CD4-positive, alpha-beta T cell treated with Interleukin-6 for 4 hours (primary cell): ENCODE results near the gene MLLT3.
A peak's percentile ranks its signal among the peaks of the same experiment; 100 is the strongest.

Experiments used
- DNase-seq: peaks from one replicate; pipeline ENCODE4 v3.0.0-alpha.2; 2020; ENCODE audit warnings: mixed read lengths

The MLLT3 gene

DNA sequence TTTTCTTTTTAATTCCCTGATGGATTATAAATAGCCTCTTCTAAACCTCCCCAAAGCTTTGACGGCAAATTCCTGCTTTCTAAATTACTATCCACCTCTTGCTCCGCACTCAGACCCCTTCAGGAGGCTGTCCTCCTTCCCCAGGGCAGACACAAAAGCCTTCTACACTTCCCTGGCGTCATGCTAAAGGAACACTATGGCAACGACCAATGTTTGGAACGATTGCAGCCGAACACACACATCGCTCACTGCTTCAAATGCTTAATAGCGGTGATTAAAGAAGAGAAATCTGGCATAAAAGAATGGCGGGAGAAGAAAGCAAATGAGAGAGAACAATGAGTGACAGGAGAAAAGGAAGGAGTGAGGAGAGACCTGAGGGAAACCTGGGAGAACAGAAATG lies 297.3 kb downstream of the MLLT3 start:
- DNase-seq, result no peak

GRCh38 chr9:20322212-20322611 lies 300.1 kb downstream of the MLLT3 start:
- DNase-seq, result no peak

GRCh38 chr9:20321423-20322082 lies 300.7 kb downstream of the MLLT3 start:
- peak; percentile 75 for DNase-seq

DNA sequence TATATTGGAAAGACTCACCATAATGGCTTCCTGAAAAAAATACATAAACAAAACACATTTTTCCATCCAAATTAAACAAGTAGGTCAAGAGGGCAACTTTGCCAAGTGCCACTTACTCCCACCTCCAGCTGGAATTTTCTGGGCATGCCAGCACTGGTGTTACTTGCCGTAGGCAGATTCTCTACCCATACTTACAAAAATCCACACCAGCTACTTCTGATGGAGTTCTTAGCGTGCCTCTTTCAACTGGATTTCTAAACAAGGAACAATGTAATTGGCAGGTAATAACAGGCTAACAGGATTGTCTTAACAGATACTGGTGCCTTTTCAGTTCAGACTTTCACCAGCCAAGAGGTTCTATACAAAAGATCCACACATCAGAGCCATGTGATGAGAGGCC lies 301.4 kb downstream of the MLLT3 start:
- no peak for DNase-seq

DNA sequence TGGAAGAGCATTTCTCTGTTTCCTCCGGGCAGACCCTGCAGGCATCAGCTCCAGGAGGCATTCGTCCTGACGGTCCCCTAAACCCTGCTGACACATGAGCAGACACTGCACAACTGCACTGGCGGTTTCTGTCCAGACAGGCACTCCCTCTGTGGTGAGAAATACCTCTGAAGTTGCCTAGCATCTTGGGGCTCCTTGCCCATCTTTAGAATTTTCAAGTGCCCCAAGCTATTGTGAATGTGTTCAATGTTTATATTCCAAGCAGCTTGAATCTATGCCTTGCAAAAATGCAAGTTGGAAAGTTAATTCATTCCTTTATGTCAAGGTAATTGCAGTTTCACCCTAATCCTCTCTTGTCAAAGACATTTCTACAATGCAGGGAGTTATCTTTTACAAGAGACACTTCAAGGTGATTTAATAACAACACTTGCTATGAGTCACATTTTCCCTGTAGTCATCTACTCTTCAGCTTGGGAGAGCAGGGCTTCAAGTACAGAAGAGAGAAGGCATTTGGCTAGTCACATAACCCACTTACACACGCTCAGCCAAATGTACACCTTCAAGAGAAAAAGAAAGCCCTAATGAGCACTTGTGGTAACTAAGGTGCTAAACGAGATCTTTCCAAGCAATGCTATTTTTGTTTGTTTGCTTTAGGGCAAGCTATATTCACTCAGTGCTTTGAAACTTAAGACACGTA lies 302.5 kb downstream of the MLLT3 start:
- DNase-seq, result peak; percentile 56

DNA sequence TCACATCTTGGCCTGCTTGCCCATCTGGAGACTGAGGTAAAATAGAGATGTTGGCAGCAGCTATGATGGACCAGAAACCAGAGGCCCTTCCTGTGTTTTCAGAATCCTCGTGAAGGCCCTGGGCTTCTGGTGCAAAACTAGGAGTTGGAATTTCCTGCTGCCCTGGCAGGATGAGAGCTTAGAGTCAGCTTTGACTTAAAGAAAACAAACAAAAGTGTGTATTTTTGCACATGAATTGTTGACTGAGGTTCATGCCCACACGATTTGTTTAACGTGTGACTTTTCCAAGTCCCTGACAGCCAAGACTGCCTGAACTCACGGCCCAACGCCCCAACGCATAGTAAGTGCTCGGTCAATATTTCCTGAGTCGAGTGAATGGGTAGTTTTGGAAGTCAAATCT lies 303.1 kb downstream of the MLLT3 start:
- DNase-seq, result no peak

DNA sequence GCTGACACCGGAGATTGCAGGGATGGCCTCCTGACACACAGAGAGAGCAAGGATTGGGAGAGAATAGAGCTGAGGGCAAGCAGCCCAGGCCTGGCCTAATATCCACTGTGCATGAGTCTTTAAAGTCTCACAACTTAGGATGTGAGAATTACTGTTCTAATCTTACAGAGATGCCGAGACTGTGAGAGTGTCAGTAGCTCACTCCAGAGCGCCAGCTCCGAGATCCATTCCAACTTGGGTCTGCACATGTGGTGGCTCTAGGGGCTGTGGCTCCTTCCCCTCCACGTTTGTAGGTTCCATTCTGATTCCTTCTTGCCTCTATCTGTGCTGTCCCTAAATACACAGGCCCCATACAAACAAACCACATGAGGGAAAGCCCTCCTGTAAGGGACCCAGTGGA lies 304.6 kb downstream of the MLLT3 start:
- DNase-seq, result no peak

DNA sequence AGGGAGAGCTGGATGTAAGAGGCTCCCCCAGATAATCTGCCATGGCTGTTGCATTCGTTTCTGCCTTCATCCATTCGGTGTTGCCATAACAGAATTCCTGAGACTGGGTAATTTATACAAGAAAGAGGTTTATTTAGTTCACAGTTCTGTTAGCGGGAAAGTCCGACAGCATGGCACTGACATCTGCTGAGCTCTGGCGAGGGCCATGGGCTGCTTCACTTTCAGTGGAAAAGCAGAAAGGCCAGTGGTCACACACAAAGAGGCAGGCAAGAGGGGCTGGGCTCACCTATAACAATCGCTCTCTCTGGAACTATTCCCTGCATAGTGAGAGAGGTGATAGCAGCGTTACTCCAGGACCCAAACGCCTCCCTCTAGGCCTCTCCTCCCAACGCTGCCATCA lies 305.9 kb downstream of the MLLT3 start:
- no peak for DNase-seq

GRCh38 chr9:20315677-20316076 lies 306.6 kb downstream of the MLLT3 start:
- DNase-seq, result peak; percentile 16

GRCh38 chr9:20314981-20315380 lies 307.3 kb downstream of the MLLT3 start:
- DNase-seq, result peak; percentile 27

DNA sequence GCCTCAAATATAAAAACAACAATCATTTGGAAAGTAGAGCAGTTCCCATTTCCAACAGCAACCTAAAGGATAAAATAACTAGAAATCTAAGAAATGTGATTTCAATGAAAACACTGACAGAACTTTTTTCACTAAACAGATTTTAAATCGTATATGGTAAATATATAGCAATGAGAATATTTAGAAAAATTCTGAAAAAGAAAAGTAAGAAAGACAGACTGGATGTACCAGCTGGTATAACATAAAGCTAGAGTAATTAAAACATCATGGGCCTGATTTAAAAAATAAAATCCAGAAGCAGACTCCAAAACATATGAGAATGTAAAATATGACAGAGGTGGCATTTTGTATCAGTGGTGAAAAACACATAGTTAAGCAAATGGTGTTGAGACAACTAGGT lies 308.9 kb downstream of the MLLT3 start:
- DNase-seq, result no peak

DNA sequence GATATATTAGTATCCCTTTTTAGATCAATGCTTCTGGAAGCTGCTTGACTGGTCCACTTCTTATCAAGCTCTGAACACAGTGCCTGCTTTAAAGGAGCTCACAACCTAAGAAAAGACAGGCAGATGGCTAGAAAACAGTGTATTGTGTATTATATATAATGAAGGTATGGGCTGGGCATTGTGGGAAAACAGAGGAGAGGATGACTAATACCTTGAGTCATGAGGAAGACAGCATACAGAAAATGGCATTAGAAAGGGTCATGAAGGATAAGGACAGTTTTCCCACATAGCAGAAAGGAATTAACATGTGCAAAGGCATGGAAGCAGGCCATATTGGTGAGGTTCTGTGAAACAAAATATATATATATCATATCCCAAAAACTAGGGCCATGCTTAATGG lies 309.6 kb downstream of the MLLT3 start:
- DNase-seq, result no peak

- no peak for DNase-seq
These were observed 312.3 kb downstream of the MLLT3 start for GRCh38 chr9:20310024-20310423.

- DNase-seq, result no peak
These were observed 313.2 kb downstream of the MLLT3 start for GRCh38 chr9:20309124-20309523.

GRCh38 chr9:20307621-20308020 lies 314.7 kb downstream of the MLLT3 start:
- DNase-seq, result no peak

GRCh38 chr9:20305452-20305851 lies 316.8 kb downstream of the MLLT3 start:
- DNase-seq, result no peak

DNA sequence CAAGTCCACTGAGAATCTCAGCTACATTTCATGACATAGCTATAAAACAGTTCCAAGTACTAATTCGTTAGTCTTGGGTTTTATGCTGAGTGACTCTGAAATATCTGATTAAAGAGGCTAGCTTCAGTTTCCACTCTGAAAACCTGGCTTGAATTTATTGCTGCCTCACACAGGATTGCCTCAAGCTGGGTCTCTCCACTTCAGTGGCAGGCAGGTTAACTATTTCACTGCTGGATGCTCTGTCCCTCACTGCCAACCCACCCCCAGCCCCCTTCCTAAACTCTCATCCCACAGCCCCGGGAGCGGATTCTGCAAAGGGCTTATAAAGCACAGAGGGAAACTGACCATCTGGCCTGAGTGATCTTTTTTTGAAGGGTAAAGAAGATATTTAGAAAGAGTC lies 318.3 kb downstream of the MLLT3 start:
- DNase-seq, result no peak

GRCh38 chr9:20303066-20303465 lies 319.2 kb downstream of the MLLT3 start:
- no peak for DNase-seq

GRCh38 chr9:20302197-20302596 lies 320.1 kb downstream of the MLLT3 start:
- no peak for DNase-seq

GRCh38 chr9:20300430-20301115 lies 321.7 kb downstream of the MLLT3 start:
- no peak for DNase-seq

GRCh38 chr9:20297646-20298084 lies 324.6 kb downstream of the MLLT3 start:
- DNase-seq, result no peak

- no peak for DNase-seq
These were observed 326.7 kb downstream of the MLLT3 start for GRCh38 chr9:20295555-20295954.

DNA sequence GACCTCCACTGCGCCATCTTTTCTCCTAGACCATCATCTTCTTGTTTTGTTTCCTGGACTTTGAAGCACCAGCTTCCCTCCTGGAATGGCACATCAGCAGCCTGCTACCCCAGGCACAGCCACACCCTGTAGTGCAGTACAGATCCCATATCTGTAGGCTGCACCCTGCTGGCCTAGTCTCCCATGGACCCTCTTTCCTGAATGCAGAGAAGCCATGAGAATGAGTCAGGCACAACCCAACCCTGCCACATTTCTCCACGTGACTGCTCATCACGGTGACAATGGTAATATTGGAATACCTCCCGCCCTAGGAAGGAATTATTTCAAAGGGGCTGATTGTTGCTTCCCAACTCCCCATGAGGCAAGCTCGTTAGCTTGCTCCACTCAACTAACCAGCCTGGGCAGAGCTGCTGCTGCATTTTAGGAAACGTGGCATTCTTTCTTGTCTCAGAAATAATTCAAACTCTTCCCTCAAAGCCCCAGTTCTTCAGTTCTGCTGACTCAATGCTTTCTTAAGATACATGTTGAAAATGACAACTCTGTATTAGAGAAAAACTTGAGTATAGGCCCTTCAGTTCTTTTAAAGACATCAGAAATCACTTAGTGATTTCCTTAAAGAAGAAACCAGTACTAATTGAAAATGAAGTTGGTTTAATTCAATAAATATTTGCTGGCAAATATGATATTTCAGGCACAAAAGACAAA lies 328.1 kb downstream of the MLLT3 start:
- no peak for DNase-seq

DNA sequence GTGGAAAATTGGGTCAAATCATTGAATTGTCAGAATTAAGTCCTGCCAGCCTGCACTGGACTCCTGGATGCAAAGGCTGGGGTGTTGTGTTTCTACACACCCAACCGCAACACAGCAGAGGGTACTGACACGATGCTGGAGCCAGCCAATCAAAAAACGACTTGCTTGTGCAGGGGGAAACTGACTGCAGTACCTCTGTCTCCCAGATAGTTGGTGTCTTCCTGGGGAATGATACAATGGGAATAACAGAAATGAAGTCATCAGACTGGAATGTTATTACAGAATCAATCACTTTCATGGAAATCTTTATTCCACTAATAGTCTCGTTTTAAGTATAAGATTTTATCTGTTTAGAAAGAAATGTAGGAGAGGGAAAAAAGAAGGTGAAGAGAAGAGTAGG lies 330.3 kb downstream of the MLLT3 start:
- DNase-seq, result no peak
